GM15510 (cell line): ENCODE data around the gene KCTD19.

Experiments used
- POLR2A ChIP-seq: IDR thresholded peaks from 3 replicates; pipeline ENCODE4 v1.6.1; 2011; ENCODE audit warnings: borderline replicate concordance; ENCODE audit not compliant: insufficient read length; ENCODE audit errors: extremely low read depth

The KCTD19 gene

DNA sequence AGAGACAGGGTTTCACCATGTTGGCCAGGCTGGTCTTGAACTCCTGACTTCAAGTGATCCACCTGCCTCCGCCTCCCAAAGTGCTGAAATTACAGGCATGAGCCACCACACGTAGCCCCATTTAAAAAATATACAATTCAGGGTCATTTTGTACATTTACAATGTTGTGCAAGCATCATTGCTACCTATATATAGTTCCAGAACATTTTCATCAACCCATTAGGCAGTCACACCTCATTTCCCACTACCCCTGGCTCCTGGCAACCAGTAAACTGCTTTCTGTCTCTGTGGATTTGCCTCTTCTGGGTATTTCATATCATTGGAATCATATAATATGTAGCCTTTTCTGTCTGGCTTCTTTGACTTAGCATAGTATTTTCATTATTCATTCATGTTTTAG lies 6.8 kb upstream of the KCTD19 start:
- TF ChIP-seq POLR2A, result no peak

DNA sequence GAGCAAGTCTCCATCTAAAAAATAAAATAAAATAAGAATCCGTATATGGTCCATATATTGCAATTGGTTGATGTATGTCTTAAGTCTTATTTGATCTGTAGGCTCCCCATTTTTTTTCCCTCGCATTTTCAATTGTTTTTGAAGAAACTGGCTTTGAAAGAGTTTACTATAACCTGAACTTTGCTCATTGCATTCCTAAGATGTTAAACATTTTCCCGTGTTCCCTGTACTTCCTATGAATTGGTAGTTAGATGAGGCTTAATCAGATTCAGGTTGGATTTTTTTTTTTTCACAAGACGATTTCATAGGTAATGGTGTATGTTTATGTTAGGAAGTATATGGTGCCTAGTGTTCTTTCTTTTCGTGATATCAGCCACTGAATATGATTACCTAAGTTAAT lies 3.4 kb upstream of the KCTD19 start:
- TF ChIP-seq POLR2A, result no peak

DNA sequence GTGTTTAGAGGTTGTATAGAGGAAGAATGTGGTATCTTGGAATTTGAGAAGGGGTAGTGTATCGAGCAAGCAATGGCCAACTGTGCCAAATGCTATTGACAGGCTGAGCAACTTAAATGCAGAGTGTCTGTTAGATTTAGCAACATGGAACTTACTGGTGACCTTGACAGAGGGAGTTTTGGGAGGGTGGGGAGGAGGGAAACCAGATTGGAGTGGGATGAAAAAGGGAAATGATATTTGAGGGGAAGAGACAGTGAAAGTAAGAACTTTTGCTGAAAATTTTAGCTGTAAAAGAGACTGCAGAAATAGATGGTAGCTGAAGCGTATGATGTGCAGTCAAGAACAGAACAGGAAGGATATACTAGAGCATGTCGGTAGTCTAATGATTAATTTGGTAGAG lies 1.2 kb upstream of the KCTD19 start:
- no peak for TF ChIP-seq POLR2A

DNA sequence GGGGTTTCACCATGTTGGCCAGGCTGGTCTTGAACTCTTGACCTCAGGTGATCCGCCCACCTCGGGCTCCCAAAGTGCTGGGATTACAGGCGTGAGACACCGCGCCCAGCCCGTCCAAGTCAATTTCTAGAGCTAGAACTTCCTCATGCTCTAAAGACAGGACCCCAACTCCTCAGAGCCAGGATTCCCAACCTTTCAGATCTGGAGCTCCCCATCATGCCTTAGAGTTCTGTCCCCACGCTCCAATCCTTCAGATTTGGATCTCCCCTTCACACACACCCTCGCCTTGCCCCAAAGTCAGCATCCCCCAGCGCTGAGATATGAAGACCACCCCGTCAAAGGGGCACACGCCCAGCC lies 448 bp downstream of the KCTD19 start:
- TF ChIP-seq POLR2A, result no peak

DNA sequence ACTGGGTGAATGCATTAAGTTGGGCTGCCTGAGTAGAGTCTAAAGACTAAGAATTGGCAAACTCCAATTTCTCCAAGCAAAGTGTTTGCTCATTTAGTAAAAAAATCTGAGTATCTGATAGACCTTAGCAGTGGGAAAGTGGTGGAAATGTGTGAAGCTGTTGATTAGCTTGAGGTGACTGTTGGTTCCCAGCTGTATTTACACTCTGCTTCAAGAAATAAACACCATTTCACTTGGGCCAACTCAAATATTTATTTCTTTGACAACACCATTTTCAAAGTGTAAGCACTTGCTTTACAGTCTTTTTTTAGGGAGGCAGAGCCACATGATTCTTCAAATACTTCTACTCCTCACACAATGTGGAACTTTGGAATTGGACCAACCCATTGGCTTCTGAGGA lies 8.7 kb downstream of the KCTD19 start:
- TF ChIP-seq POLR2A, result no peak

DNA sequence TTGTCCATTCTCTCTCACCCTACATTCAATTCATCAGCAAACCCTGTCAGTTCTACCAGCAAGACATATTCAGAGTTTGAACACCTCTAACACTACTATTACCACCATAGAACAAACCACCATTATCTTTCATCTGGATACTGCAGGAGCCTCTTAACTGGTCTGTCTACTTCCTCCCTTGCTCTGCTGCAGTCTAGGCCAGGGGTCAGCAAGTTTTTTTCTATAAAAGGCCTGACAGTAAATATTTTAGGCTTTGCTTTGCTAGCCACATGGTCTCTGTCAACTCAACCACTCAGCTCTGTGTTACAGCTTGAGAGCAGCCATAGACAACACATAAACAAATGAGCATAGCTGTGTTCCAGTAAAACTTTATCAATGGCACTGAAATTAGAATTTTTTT lies 13.8 kb downstream of the KCTD19 start:
- no peak for TF ChIP-seq POLR2A

DNA sequence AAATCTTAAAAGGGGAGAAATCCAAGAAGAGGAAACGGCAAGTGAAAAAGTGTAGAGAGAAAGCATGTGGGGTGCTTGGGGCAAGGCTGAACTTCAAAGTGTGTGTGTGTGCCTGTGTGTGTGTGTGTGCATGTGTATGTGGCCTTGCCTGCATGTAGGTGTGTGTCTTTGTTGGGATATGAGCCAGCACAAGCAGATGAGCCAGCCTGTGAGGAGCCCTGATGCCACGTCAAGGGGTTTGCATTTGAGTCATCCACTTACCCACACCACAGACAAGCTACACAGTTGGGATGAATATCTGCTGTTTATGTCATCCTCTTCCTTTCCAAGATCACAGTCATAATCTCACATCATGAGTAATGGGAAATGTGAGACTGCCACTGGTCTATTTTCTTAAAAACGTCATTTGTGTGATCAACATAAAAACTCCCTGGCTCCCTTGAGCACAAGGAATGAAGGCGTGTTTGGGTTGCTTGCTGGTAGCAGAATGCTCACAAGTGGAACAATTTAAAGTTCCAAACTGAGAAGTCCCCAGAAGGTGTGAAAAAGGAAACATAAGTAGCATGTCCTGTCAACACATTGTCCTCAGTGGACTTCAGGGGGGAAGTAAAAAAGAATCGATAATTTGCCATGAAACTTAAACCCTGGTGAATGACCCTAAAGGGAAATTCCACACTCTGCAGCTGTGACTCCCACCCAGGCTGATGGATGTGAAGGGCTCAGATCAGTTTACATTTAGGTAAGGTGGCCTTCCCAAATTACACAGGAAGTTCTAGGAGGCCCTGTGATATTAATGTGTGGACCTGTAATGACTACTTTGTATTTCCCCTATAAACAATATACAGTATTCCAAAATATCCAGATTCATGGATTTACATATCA lies 14.7 kb downstream of the KCTD19 start:
- no peak for TF ChIP-seq POLR2A

DNA sequence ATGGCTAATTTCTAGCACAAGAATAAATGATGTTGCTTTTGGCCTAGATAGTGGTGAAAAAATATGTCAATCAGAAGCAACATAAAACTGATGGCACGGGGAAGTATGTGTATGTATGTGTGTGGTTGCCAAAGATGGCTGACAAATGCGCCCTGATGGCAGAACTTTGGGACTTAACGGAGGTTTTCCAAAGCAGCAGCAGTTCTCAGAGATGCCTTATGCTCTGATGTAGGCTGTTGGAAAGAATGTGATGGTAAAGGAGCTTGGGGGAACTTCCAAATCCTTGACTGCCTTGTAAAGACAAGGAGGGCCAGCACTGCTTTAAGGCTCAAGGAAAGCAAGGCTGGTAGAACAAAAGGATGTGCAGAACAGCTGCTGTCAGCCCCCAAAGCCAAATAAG lies 16.0 kb downstream of the KCTD19 start:
- TF ChIP-seq POLR2A, result no peak

DNA sequence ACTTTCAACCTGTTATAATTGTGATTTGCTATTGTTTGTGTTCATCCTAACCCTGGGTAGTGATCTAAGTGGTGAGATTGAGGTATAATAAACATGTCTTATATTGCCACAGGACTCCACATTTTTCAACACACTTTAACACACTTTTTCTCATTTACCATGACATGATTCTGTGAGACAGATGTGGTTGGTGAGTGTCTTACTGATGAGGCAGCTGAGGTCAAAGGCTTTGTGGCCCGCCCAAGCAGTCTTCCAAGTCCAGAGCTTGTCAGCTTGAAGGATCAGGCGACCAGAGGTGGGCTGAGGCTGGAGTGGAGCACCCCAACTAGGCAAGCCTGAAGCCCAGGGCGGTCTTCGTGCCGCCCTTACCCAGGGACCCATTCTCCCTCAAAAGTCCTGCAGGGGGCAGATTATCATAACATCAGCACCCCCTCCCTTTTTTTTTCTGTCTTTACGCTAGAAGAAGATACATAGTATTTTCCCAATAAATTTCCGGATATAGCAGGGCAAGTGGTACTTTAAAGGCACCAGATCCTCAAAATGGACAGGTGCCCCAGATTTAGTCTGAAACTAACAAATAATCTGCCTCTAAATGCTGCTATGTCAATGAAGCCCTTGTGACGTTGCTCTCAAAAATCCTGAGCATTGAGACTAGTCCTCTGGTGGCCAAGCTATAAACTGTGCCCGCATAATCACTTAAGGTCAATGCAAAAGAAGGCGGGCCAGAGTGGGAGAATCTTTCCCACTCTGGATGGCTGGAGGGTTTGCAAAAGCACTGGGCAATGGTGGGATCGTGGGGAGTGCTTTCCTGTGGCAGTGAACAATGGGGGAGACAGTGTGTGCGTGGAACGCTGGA lies 21.1 kb downstream of the KCTD19 start:
- no peak for TF ChIP-seq POLR2A

DNA sequence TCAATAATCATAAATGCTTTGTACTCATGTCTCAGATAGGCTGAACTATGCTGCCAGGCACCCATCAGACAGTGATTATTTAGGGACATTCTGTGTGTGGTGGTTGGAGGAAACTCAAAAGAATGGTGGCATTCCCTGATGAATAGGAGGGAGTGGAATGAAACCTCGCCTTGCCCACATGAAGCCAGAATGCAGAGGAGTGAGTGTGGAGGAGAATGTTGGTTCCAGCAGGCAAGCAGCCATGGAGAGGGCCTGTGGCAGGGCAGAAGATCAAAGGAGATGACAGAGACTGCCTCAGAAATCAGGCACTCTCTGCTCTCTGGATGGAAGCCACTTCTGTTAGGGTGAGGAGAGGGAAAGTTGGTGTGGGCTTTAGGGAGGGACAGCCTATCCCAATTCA lies 22.5 kb downstream of the KCTD19 start:
- no peak for TF ChIP-seq POLR2A

DNA sequence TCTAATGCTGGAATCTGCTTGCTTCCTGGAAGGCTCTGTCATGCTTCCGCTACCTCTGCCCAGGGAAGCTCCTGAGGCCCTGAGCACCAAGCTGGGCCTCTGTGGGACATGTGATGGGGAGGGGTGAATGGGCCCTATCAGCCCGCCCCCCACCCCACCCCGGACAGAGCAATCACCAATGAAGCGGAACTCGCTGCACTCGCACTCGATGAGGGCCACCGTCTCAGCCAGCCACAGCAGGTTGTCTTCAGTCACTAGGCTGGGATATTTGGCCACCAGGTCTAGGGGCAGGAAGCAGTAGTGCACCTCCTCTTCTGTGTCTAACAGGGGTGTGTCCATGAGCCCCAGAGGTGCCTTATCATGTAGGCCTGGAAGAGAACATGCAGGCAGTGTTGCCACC lies 23.6 kb downstream of the KCTD19 start:
- no peak for TF ChIP-seq POLR2A

DNA sequence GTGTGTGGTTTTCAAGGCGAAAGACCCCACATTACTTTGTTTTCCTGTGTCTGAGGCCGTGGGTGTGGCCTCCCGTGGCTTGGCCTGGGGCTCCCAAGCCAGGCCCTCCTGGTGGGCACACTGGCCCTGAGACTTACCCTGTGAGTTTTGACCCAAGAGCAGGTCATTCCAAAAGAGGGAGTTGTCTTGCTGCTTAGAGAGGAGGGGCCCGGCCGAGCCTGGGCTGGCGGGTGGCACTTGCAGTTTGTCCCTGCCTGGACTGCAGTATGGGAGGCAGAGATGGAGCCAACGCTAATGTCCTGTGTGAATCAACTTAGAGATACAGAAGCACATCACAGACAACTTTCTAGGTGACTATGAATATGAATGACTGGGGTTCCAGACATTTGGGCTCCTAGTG lies 24.5 kb downstream of the KCTD19 start:
- no peak for TF ChIP-seq POLR2A

DNA sequence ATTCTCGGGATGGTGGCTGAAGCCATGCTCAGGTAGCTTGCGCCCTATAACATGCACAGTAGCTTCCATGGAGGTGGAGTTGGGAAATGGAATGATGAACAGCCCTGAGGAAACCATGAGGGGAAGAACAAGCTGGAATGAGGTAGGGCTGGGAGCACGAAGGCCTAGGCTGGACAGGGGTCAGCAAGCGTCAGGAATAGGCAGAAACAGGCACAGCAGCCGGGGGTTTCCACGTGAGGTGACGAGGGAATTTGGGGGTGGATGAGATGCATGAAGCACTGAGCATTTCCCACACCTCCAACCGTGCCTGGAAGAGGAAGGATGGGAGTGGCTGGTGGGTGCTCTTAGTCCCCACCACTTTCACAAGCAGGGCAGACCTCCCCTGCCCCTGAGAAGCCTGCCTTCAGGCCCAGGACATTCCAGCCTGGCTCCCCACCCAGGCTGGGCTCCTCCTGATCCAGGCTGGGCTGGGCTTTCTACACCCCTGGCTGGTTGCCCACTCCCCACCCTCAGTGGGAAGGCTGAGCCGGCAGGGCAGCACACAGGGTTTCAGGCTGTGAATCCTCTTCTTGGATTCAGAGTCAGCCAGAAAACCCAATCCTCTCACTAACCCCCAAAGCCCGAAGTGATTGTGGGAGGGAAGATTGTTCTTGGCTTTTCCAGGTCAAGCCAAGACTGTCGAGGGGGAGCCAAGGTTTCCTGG lies 25.3 kb downstream of the KCTD19 start:
- no peak for TF ChIP-seq POLR2A

DNA sequence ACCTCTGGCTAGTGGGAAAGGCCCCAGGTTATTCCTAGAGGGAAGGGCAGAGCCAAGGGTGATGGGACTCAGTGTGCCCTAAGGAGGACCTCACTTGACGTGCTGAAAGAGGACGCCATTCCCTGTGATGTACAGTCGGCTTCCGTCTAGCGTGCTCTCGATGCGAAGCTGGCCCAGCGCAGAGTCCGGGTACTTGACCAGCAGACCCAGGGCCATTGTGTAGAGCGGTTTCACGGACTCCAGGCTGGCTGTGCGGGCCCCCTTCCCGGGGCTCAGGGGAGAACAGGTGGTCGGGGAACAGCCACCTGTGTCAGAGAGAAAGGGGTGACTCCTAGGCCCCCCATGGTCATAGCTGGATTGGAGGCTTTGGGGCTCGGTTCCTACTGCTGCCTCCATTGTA lies 27.3 kb downstream of the KCTD19 start:
- TF ChIP-seq POLR2A, result no peak

DNA sequence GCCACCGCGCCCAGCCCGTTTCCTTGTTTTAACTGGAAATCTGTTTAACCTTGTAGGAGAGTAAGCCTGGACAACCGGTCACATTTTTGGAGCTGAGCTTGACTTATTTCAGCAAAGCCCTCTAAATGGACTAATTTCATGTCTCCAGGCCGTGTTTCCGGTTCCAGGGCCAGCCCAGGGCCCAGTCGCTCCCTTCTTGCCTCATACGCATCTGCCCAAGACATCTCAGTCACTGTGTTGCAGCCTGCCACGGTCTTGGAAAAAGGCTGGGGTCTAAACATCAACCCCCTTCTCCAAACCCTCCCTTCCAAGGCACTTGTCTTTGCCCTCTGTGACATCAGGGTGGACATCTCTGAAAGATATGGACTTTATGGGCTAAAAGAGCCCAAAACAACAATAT lies 28.3 kb downstream of the KCTD19 start:
- no peak for TF ChIP-seq POLR2A
